ENCODE results near the gene CD151. TPM values are rescaled to one million over a fixed set of nuclear protein-coding genes. Genes with fewer than 3 reads are reported as not detected.

The CD151 gene
- total RNA-seq, 4 donors from 2014 or later = 328 to 675 (median 614) TPM

- no peak for ATAC-seq (ENCODE audit: low FRiP score)
- TF ChIP-seq, protein P1, sequence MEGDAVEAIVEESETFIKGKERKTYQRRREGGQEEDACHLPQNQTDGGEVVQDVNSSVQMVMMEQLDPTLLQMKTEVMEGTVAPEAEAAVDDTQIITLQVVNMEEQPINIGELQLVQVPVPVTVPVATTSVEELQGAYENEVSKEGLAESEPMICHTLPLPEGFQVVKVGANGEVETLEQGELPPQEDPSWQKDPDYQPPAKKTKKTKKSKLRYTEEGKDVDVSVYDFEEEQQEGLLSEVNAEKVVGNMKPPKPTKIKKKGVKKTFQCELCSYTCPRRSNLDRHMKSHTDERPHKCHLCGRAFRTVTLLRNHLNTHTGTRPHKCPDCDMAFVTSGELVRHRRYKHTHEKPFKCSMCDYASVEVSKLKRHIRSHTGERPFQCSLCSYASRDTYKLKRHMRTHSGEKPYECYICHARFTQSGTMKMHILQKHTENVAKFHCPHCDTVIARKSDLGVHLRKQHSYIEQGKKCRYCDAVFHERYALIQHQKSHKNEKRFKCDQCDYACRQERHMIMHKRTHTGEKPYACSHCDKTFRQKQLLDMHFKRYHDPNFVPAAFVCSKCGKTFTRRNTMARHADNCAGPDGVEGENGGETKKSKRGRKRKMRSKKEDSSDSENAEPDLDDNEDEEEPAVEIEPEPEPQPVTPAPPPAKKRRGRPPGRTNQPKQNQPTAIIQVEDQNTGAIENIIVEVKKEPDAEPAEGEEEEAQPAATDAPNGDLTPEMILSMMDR (IDR thresholded peaks at IDR 0.05) = no peak
- no peak for DNase-seq (ENCODE audit: low spot score)
These were observed 3.9 kb downstream of the CD151 start for GRCh38 chr11:836700-837099.

DNA sequence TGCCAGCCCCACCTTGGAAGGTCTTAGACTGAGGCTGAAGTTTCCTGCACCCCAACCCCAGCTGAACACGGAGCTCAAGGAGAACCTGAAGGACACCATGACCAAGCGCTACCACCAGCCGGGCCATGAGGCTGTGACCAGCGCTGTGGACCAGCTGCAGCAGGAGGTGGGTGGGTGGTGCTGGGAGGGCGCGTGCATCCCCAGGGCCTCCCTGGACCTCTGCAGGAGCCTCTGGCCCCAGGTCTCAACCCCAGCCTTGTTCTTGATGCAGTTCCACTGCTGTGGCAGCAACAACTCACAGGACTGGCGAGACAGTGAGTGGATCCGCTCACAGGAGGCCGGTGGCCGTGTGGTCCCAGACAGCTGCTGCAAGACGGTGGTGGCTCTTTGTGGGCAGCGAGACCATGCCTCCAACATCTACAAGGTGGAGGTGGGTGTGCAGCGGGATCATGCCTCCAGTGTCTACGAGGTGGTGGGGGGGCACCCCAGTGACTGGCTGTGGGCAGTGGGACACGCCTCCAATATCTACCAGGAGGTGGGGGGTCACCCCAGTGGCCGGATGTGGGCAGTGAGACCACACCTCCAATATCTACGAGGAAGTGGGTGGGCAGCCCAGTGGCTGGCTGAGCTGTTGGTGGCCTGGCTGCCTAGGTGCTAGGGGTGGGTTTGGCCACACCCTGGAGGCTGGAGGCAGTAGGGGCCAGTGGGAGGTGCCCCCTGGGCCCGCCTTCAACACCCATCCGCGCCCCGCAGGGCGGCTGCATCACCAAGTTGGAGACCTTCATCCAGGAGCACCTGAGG lies 4.6 kb downstream of the CD151 start:
- DNase-seq (ENCODE audit: low spot score) (no peak), ATAC-seq (ENCODE audit: low FRiP score) (no peak)
- TF ChIP-seq, protein P1 (IDR thresholded peaks at IDR 0.05) = no peak

DNA sequence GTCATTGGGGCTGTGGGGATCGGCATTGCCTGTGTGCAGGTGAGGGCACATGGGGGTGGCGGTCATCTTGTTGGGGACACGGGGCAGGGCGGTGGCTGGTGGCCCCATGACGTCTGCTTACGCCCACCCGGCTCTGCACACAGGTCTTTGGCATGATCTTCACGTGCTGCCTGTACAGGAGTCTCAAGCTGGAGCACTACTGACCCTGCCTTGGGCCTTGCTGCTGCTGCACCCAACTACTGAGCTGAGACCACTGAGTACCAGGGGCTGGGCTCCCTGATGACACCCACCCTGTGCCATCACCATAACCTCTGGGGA lies 5.2 kb downstream of the CD151 start:
- ATAC-seq (ENCODE audit: low FRiP score) (no peak), DNase-seq (ENCODE audit: low spot score) (no peak)
- TF ChIP-seq, protein P1 (IDR thresholded peaks at IDR 0.05) = no peak

GRCh38 chr11:838441-839279 lies 5.9 kb downstream of the CD151 start:
- ATAC-seq (ENCODE audit: low FRiP score) = no peak
- TF ChIP-seq, protein P1 (IDR thresholded peaks at IDR 0.05) = no peak
- no peak for DNase-seq (ENCODE audit: low spot score)

- TF ChIP-seq, protein P1 (IDR thresholded peaks at IDR 0.05) = no peak
- no peak for ATAC-seq (ENCODE audit: low FRiP score)
These were observed 6.5 kb downstream of the CD151 start for GRCh38 chr11:839280-839623.

GRCh38 chr11:839875-840617 lies 7.3 kb downstream of the CD151 start:
- no peak for DNase-seq (ENCODE audit: low spot score)
- TF ChIP-seq, protein P1 (IDR thresholded peaks at IDR 0.05) = no peak
- no peak for ATAC-seq (ENCODE audit: low FRiP score)

More at GRCh38 chr11:839280-839623, 6.5 kb downstream of the CD151 start:
- no peak for DNase-seq (ENCODE audit: low spot score)
